ENCODE data around the gene TLE2. TPM values are rescaled to one million over a fixed set of nuclear protein-coding genes. Genes with fewer than 3 reads are reported as not detected.

Gene TLE2
- total RNA-seq, result 11.8 and 47.5 TPM in 2 replicates

DNA sequence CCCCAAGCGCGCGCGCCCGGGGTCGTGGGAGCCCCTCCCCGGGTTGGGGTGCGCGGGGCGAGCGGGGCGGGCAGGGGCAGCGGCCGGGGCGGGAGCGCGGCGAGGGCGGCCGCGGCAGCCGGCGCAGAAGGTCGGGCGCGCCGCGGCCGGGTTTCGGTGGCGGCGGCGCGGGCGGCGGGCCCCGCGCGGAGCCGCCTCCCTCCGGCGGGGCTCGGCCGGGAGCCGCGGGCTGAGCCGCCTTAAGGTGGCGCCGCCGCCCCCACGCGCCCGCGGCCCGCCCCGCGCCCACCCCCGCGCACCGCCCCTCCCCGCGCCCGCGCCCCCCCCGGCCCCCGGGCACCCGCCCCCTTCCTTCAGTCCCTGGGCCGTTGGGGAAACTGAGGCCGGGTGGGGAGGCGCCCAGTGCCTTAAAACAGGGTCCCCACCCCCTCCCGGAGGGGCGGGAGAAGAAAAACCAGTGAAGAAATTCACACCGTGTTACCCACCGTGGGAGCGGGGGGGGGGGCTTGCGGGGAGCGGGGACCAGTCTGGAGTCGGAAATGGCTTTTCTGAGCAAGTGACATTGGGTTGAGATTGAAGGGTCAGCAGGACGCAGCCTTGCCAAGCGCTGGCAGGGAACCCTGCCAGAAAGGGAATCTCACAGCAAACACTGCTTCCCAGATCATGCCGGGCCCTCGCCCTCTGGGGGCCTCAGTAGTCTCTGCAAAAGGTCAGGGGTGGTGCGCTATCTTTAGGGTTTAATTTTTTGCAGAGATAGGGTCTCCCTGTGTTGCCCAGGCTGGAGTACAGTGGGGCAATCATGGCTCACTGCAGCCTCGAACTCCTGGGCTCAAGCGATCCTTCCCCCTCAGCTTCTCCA is at the start of gene TLE2:
TSS of gene TLE2 (minus strand) at position 216 of the 859 bp plus-strand sequence. CDS start 376 bp downstream, outside the sequence.

DNA sequence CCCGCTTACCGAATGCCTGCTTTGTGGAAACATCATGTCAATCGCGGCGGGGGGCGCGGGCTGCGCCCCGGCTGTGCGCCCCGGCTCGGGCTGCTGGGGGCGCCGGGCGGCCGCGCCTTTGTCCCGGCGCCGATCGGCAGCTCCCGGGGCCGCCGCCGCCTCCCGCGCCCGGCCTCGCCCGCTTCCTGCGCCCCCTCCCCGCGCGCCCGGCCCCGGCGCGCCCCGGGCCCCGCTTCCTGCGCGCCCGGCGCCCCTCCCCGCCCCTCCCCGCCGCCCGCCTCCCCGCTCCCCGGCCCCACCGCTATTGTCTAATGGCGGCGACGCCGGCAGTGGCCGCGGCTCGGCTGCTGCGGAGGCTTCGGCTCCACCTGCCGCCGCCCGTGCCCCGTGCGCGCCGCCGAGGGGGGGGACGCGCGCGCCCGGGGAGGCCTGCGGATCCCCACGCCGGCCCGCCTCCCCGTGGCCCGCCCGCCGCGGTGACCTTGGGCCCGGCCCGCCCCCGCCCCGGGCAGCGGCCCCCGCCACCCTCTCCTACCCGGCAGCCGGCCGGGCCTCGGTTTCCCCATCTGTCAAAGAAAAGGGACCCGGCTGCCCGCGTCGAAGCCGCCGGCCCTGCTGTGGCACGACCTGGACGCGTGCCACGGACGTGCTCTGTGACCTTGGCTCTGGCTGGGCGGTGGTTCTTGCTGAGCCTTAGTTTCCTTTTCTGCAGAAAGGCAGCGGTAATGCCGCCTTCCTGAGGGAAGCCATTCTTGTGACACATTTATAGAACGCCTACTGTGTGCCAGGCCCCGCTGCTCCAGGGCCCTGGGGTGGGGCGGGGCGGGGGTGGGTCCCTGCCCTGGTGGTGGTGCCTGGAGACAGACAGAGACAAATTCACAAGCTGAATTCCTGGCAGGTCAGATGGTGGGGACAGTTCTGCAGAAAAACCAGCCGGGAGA is 33.4 kb upstream of the TLE2 start, which contains the start of gene TLE5:
TSS of gene TLE5 (minus strand) at position 331 of the 941 bp plus-strand sequence. CDS start at position 36, 295 bp downstream.

DNA sequence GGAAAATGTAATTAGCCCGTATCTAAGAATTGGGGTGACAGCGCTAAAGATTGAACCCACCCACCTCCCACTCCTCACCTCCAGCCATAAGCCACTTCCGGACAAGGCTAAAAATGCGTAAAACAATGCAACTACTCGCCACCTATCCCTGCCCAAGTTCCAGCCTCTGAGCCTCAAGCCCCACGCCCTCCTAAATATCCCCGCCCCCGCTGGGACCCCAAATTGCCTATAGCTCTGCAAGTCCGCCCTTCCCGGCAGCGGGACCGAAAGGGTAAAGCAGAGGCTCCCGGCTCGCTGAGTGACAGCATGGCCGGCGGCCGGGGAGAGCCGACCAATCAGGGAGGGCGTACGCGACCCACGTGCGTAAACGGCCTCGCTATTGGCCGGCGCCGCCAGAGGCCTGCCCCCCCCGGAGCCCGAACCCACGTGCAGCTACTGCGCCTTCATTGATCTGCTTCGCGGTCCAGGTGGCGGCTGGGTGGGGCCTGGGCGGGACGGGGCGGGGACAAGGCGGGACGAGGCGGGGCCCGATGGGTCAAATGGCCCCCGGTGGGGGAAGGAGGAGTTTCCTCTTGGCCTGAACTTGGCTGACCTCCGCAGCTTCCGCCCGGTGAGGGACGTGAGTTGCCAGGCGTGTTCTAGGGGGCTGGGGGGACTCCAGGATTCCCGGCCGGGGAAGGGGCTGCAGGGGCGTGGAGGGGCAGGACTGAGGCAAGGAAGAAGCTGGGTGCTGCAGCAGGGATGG is 51.9 kb downstream of the TLE2 start, which contains the start of gene TLE6:
TSS of gene TLE6 (plus strand) at position 564 of the 745 bp plus-strand sequence. CDS start 670 bp downstream, outside the sequence.

Other genes with a start within 250 kb of the TLE2 start
- 35.7 and 36.8 TPM in 2 replicates for gene SGTA, start 246.0 kb downstream of the TLE2 start, total RNA-seq
- 110 and 144 TPM in 2 replicates for gene THOP1, start 243.8 kb downstream of the TLE2 start, total RNA-seq
- 2.3 and 2.9 TPM in 2 replicates for gene ZNF554, start 209.4 kb downstream of the TLE2 start, total RNA-seq
- 4.4 and 5.4 TPM in 2 replicates for gene ZNF555, start 187.8 kb downstream of the TLE2 start, total RNA-seq
- not detected in 2 replicates for gene ZNF556, start 161.9 kb downstream of the TLE2 start, total RNA-seq
- gene ZNF57, start 128.4 kb downstream of the TLE2 start, total RNA-seq, result 4.4 and 4.6 TPM in 2 replicates
- gene ZNF77, start 84.3 kb downstream of the TLE2 start, total RNA-seq, result 7.6 and 10.4 TPM in 2 replicates
- gene TLE6, start 51.7 kb downstream of the TLE2 start, total RNA-seq, result 0.99 and 4.5 TPM in 2 replicates
- gene TLE5, start 33.2 kb upstream of the TLE2 start, total RNA-seq, result 148 and 183 TPM in 2 replicates
- 84.1 and 92.1 TPM in 2 replicates for gene GNA11, start 65.1 kb upstream of the TLE2 start, total RNA-seq
- under 0.01 TPM in 1 of 2 replicates, not detected in the other for gene GNA15, start 106.8 kb upstream of the TLE2 start, total RNA-seq
- gene S1PR4, start 149.5 kb upstream of the TLE2 start, total RNA-seq, result 0.47 and 1.1 TPM in 2 replicates
- 50.9 and 60.7 TPM in 2 replicates for gene NCLN, start 156.7 kb upstream of the TLE2 start, total RNA-seq
- gene CELF5, start 195.4 kb upstream of the TLE2 start, total RNA-seq, result not detected in 2 replicates